ENCODE measurements around the gene CIT.

CIT gene

DNA sequence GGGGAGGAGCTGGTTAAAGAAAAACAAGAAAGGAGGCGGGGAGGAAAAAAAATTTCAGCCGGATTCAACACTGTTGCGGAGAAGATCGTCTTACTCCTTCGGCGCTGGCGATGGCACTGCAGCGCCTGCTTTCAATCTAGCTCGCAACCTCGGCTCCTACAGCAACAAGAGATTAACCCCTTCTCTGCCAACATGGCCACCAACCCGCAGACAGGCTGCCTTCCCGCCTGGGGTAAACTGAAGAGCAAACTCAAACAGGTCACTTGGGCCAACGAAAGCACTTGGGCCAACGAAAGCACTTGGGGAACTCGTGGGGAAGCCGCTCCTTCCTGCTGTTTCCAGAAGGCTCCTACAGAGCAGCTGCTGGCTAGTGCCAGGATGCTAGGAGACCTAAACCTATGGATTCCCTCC lies 73.7 kb downstream of the CIT start:
- peak; percentile 59 for DNase-seq

DNA sequence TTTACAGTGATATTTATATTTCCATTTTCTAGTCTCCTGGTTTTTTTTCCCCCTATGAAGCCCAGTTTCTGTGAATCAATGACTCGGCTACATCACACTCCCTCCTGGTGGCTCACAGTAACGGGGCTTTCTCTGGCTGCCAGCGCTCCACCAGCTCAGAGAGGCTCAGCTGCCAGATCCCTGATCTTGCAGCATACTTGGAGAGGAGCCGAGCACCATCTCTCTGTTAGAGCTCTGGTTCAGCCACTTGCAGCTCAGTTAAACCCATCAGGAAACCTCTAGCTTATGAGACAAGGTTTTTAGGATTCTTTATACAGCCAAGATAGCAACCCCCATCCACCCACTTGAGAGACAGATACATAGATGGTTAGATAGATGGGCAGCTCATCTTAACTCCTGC lies 74.6 kb downstream of the CIT start:
- DNase-seq, result peak; percentile 69

DNA sequence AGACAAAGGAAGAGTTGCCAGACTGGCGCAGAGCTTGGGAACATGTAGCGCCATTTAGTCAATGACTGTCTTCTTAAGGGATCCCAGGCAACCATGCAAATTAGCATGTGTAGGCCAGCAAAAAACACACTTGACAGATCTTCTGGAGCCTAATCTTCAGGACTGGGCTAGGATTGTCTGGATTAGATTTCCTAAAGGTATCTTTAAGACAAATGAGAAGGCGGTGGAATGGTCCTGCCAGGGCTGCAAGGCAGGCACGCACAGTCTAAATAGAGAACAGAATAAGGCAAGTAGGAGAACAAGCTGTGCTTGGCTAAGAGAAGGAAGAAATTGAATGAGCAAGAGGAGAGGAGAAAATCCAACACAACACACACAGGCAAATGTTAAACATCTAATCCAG lies 80.0 kb downstream of the CIT start:
- no peak for DNase-seq

DNA sequence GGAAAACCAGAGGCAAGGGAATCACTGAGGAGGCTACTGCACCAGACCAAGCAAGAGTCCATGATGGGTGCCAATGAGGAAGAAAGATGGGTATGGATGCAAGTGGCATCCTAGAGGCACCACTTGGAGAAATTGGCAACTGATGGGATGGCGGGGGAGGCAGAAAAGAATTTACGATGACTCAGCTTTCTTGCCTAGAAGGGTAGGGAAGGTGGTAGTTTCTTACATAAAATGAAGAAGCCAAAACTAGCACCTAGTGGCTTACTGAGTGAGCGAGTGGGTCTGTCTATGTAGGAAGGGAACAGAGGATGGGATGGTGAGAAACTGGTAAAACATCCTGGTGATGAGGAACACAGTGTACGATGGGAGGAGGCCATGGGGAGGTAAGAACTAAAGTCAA lies 80.8 kb downstream of the CIT start:
- DNase-seq, result no peak

DNA sequence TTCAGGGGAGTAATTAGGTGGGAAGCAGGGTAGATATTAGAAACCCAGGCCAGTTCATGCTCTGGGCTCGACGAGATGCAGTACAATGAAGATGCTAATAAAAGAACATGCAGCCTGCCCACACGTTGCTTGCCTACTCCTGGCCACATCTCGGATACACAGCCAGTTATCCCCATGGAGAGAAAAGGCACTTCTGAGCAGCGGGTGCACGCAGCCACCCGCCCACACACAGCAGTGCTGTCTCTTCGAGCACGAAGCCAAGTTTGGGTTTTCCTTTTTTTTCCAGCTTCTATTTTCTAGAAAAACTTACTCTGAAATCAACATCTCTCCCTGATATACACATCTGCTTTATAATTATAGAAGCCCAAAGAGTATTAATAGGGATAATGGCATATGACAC lies 85.7 kb downstream of the CIT start:
- DNase-seq, result no peak

DNA sequence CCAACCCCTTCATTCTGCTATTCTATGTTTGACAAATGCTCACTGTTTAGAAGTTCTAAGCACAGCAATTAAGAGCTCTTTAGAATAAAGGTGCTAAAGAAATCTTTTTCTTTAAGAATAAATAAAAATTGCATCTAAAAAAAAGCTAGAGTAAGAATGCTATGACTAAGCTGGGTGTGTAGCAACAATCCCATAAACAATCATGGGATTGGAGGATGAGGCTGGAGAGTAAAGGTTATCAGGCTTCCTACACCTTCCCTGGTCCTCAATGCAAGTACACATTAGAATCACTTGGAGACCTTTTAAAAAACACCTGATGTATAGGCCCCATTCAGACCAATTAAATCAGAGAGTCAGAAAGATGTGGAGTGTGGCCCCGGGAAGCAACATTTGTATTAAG lies 88.3 kb downstream of the CIT start:
- no peak for DNase-seq

DNA sequence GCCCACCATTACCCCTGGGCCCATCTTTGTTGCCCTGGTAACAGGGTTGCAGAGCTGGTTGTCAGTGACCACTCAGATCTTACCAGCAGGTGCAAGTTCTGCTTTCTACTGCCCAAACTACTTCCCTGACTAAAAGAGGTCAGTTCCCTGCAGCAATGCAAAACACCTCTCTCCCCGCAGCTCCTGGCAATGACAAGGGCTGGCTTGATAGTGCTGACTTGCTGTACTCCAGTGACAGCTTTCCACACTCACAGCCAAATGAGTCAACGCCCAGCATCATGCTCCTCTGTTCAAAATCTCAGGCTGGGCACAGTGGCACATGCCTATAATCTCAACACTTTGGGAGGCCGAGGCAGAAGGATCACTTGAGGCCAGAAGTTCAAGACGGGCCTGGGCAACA lies 90.6 kb downstream of the CIT start:
- DNase-seq, result no peak

DNA sequence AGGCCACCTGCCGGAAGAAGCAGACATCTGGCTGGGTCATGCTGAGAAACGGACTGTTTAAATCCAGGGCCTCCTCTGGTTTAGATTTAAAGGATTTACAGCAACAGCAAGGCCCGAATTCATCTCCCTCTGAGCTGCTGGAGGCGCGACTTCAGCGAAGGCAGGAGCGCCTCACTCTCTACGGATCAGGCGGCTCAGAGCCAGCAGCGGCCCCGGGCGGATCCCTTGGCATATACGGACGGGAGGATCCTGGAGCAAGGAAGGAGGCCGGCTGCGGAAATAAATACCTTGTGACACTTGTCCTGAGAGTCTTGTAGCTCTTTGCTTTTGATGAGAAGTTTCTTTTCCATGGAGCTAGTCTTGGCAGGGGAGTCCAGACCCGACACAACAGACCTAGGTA lies 92.4 kb downstream of the CIT start:
- no peak for DNase-seq

DNA sequence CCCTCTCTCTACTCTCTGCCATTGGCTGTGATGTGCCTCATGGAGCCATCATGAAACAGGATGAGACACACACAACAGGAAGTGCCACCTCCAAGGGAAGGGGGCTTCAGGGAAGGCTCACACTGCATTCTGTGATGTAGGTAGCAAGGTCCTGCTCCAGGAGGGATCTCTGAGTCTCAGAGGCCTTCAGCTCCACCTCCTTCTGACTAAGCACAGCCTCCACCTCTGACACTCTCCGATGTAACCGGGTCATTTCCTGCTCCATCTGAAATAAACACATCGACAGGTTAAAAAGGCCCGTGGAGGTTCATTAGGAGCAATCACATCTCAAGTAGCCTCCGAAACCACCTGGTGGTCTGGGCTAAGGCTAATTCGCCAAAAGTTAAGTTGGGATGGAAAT lies 93.3 kb downstream of the CIT start:
- no peak for DNase-seq

DNA sequence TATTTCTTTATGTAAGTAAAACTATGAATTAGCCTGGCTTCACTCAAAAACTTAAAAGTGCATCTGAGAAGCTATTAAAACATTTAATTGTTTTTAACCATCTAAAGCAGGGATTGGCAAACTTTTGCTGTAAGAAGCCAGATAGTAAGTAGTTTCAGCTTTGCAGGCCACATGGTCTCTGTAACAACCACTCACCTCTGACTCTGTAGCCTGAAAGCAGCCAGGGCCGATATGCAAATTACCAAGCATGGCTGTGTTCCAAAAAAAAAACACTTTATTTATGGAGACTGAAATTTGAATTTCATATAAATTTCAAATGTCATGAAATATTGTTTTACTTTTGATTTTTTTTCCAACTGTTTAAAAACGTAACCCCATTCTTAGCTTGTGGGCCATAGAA lies 95.3 kb downstream of the CIT start:
- DNase-seq, result no peak

DNA sequence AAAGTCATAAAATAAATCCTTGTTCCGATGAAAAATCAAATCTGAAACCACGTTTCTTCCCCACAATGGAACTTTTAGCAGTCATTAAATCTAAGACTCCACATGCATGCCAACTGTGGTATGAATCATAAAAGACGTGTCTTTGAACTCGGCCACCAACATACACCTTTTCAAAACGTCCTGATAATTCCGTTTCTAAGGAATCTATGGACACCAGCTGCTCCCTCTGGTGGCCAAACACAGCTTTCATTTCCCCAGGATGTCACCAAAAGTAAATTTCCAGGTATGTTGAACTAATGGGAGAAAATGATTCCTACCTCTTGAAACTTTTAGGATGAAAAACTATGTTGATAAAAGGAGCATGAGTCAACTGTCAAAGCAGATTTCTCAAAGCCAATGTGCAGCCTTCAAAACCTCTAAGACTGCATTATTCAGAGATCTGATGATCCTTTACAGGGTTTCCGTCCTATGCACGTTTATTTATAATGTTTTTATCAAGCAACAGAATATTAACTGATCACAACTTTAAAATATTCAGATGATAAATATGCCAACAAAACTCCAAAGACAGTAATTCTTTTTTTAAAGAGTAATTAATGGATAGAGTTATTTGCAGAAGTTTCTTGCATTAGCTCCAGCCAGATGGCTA lies 96.2 kb downstream of the CIT start:
- DNase-seq, result peak; percentile 38

DNA sequence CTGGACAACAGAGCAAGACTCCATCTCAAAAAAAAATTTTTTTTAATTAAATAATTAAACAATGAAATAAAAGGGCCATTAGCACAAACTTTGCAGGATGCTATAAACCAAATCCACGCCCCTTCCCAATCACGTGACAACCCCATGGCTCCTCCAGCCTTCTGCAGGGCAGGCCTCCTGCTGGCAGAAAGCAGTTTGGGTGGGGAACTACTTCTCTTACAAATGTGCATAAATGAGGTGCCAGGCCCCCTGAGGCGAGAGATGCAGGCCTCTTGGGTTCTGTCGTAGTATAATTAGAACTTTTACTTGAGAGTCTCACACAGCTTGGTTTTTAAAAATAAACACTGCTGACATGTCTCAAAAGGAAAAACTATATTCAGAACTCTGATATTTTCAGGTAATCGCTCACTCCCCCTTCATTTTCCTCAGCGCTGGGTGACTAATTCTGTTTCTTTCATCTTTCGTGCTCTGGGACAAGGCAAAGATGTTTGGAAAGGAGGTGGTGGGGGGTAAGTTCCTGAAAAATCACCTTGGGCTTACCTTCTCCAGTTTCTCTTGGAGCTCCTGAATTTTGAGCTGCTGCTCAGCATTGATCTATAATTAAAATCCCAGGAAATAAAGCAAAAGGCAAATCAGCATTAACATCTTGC lies 101.7 kb downstream of the CIT start:
- no peak for DNase-seq

DNA sequence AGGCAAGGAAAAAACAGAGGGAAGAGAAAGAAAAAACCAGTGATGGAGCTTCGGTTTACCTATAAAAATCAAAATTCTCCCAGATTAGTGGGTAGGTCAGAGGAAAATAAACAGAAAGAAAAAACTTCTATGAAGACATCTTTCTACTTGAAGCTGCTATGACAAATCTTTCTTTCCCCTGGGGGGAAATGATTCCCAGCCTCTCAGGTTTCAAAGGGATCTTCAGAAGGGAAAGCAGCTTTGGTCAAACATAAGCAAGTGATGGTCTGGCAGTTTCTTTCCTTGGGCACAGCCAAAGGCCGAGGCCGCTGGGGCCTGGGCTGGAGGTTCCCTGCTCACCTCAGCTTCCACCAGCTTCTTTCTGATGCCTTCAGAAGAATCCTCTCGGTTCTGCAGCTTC lies 104.7 kb downstream of the CIT start:
- DNase-seq, result no peak

DNA sequence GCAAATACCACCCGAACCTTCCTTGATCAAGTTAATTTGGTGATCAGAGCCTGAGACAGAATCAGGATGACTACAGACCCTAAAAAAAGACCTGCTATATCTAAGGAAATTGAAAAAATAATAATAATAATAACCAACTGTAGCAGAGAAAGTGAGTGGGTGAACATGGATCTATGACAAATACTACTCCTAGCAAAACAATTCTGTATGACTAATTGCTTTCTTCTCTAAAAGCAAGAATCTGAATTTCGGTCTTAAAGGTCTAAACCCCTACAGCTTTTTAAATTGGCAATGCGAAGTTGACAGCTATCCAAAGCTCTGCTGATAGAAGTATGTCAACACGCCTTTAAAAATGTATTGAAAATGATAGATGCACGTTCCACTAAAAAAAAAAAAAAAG lies 107.0 kb downstream of the CIT start:
- no peak for DNase-seq

DNA sequence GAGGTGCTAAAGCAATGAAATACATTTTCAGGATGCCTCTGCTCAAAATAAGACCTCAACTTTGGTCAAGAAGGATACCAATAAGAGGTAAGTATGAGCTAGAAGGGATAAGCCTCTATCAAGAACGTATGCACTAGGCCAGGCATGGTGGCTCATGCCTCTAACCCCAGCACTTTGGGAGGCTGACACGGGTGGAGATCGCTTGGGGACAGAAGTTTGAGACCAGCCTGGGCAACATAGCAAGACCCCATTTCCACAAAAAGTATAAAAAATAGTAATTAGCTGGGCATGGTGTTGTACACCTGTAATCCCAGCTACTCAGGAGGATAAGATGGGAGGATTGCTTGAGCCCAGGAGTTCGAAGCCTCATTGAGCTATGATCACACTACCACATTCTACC lies 114.5 kb downstream of the CIT start:
- DNase-seq, result no peak

DNA sequence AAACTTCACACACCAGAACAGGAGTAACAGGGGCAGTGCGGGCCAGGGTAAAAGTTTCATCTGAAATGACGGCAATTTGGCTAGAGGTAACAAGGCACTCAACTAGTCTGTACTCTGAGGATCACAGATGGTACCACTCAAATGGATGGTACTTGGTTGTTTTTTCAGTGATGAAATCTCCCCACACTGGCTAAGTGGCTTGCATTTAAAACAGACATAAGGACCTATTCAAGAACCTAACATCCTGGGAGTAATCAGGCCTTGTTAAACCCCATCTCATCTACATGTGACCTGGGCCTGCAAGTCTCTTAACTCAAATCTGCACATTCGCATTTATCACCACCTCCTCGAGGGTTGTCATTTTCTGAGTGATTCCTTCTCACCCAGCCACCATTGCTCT lies 118.4 kb downstream of the CIT start:
- no peak for DNase-seq

DNA sequence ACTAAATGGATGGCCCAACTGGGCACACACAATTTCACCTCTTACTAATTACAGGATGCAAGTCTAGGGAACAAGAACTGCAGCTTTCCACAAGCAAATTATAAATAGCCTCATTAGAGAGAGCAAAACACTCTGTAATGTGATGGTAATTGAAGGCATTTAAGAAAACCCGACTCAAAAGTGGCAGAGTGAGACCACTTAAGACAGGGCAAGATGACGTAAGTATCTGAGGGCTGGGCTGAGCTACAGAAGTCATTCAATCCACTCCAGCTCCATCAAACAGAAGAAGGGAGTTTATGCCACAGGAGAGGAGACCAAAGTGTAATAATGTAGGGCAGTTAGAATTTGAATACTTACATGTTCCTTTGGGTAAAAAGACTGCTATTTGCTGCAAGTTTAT lies 118.9 kb downstream of the CIT start:
- no peak for DNase-seq

DNA sequence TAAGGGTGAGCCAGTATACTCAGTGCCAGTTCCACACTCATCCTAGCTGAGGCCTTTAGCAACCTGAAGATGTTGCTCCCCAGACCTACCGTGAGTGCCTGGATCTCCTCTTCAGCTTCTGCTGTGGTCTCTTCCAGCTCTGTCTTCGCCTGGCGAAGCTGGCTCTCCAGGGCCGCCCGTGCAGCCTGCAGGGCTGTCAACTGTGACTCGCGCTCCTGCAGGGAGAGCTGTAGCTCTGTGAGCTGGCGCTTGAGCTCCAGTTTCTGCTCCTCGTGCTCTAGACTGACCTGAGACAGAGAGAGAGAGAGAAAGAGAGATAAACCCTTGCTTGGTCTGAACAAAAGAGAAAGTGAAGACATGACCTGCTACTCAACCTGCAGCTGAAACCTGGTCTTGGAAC lies 125.2 kb downstream of the CIT start:
- DNase-seq, result no peak

DNA sequence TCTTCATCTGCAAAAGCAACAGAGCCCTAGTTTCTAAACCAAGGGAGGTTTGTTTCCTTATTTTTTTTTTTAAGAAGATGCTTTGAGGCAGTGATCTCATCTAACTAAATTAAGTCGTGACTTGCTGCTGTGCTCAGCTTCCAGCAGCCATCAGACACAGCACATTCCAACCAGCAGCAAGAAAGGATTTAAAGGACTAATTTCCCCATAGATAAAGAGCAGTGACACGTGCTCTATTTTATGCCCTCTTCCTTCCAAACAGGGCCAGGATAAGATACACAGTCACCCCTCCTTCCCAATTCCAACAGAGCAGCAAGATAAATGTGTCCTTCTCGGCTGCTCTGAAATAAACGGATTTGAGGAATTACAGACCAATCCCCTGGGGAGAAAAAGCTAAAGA lies 127.5 kb downstream of the CIT start:
- DNase-seq, result no peak

DNA sequence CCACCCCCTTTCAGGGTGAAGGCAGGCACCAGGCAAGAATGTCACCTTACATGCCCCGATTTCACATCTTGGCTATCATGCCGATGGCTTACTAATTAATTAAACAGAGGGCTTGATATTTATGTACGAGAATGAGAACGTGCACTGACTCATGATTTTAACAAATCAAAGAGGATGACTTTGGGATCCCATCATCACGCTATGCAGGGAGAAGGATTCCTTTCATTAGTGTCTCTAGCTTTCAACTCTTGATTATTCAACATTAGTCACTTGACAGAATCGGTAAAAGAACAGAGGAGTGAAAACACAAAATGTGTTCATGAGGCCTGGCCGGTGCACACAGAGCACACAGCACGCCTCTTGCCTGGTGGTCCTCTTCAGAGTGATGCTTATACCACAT lies 128.6 kb downstream of the CIT start:
- DNase-seq, result no peak

DNA sequence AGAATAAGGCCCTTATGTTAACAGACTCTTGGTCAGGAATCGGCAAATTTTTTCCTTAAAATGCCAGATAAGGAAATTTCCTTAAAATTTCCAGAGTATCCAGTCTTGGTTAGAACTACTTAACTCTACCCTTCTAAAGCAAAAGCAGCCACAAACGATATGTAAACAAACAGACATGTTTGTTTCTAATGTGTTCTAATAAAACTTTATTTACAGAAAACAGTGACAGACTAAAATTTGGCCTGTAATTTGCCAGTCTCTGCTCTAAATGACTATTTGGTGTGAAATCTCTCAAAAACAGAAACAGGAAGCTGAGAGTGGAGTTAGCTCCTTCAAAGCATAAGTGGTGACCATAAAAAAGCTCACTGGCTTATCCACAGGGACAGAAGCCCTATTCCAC lies 131.0 kb downstream of the CIT start:
- no peak for DNase-seq

DNA sequence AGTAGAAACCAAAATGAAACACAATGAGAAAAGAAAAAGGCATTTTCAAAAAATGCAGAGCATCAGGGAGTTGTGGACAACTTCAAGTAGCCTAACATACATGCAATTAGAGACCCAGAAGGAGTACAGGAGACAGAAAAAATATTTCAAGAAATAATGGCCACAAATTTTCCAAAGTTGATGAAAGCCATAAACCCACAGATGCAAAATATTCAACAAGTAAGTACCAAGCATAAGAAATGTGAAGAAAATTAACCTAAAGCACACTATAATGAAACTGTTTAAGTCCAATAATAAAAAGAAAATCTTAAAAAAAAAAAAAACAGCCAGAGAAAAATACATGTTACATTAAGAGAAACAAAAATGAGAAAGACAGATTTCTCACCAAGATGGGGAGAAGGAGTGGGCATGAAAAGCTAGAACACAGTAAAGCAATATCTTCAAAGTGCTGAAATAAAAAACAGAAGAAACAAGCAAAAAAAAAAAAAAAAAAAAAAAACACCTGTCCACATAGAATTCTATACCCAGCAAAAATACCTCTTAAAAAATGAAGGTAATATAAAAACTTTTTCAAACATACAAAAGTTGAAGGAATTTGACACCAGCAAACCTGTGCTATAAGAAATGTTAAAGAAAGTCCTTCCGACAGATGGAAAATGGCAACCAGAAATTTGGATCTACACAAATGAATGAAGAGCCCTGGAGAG lies 132.1 kb downstream of the CIT start:
- DNase-seq, result no peak

DNA sequence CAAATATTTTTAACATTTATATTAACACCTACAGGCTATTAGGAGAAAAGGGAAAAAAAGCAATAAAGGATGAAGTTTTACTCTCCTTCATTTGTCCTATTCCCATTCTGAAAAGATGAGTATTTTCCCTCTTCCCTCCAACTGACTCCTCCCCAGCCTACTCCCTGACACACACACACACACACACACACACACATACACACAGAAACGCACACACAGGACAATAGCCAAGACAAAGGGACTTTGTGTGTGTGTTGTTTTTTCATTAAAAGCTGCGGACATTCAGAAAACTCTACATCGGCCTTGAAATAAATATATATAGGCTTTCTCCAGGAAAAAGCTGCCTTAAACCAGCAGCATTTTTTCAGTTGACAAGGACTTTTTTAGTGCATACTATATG lies 134.4 kb downstream of the CIT start:
- DNase-seq, result peak; percentile 46

DNA sequence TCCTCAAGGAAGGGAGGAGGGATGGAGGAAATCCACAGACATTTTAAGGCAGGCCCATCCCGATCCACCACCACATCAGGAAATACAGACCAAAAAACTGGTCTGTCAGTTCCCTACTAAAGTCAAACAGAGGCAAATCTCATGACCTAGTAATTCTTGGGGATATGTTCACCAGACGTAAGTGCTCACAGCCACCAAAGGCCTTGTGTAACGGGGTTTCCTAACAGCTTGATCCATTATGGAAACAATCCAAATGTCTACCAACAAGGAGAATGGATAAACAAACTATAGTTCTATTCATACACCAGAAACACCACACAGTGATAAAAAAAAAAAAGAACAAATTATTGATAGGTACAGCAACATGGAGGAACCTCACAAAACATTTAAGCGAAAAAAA lies 136.3 kb downstream of the CIT start:
- DNase-seq, result no peak

DNA sequence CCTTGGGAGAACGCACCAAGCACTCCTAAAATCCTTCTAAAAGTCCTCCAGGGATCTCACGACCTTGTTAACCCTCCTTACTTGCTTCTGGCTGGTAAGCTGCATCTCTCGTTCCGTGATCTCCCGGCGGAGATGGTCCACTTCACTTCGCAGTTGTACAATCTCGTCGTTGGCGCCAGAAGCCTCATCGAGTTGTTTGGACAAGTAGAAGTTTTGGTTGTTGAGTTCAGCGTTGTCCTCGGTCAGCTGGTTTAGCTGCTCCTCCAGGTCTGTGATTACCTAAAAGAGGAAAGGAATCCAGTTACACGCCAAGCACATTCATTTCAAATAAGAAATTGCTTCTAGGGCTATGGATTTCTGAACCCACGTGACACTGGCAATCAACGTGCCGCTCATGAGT lies 142.0 kb downstream of the CIT start:
- DNase-seq, result no peak

Measured in midbrain (tissue), 1 donor.